ENCODE data around the gene KCNK16.

DNA sequence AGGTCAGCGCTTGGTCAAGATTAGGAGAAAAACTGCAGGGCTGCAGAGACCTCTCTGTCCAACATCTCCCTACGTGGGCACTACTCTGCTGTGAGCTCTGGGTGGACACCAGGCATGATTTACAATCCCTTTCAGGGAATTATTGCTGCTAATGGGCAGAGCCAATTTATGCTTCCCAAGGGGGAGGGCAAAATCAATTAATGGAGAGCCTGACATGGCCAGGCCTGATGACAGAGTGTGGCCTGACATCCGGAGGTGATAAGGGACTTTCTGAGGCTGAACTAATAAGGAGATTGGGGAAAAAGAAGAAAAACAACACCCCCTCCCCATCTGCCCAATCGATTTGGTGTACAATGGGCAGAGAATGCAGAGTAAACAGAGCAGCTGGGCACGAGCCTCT lies 5.0 kb upstream of the KCNK16 start:
- TF ChIP-seq, protein P1, sequence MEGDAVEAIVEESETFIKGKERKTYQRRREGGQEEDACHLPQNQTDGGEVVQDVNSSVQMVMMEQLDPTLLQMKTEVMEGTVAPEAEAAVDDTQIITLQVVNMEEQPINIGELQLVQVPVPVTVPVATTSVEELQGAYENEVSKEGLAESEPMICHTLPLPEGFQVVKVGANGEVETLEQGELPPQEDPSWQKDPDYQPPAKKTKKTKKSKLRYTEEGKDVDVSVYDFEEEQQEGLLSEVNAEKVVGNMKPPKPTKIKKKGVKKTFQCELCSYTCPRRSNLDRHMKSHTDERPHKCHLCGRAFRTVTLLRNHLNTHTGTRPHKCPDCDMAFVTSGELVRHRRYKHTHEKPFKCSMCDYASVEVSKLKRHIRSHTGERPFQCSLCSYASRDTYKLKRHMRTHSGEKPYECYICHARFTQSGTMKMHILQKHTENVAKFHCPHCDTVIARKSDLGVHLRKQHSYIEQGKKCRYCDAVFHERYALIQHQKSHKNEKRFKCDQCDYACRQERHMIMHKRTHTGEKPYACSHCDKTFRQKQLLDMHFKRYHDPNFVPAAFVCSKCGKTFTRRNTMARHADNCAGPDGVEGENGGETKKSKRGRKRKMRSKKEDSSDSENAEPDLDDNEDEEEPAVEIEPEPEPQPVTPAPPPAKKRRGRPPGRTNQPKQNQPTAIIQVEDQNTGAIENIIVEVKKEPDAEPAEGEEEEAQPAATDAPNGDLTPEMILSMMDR (IDR thresholded peaks at IDR 0.05), result no peak
- TF ChIP-seq EP300 (IDR thresholded peaks at IDR 0.05; ENCODE audit: low read depth), result no peak
- no peak for TF ChIP-seq POLR2A (IDR thresholded peaks at IDR 0.05)
- TF ChIP-seq POLR2AphosphoS5 (IDR thresholded peaks at IDR 0.05), result no peak
